ENCODE data around the gene SLC45A3.

- TF ChIP-seq CTCF (conservative IDR thresholded peaks at IDR 0.05; ENCODE audit: low read depth, low read length) = no peak
- no peak for TF ChIP-seq RAD21 (IDR thresholded peaks at IDR 0.05; ENCODE audit: low read length)
Measured at GRCh38 chr1:205719762-205720161, 39.5 kb upstream of the SLC45A3 start.

All from IMR-90 (cell line).